IMR-90 (cell line): ENCODE results near the gene TPT1. TPM values are rescaled to one million over a fixed set of nuclear protein-coding genes. Genes with fewer than 3 reads are reported as not detected.

ENCODE experiments used
- ATAC-seq: fragments of 200-7000 bp; cut with Tn5 transposase; 2 replicates; pipeline ENCODE4 v1.9.1; 2020; ENCODE audit warnings: low read depth, mild to moderate bottlenecking, moderate library complexity
- BruUV-seq: library from RNA; stranded (reverse); fragments of 400-500 nt; replicated peaks from 2 replicates; lab custom pipeline; 2021; lab: Mats Ljungman, UMichigan
- CTCF ChIA-PET: fragments of 300-600 bp; formaldehyde crosslinking; extraction: SDS; loops from one replicate; lab custom pipeline; 2021; ENCODE audit warnings: antibody characterized with exemption; lab: Yijun Ruan, JAX
- POLR2A ChIA-PET: fragments of 300-600 bp; sonication (Branson Sonifier 250); formaldehyde crosslinking; loops from one replicate; lab custom pipeline; 2022; ENCODE audit warnings: antibody characterized with exemption; ENCODE audit not compliant: unreplicated experiment; lab: Charles Lee
- DNase-seq: peaks from one replicate; pipeline ENCODE4 v3.0.0; 2013
- H2AFZ ChIP-seq: replicated peaks from 2 replicates; pipeline ENCODE3; 2013; ENCODE audit warnings: low read length, mild to moderate bottlenecking; ENCODE audit not compliant: poor library complexity
- H2AK5ac ChIP-seq: 2 replicates; pipeline ENCODE4 v1.6.1; 2013; ENCODE audit warnings: low read depth, low read length, inconsistent platforms
- H2AK9ac ChIP-seq: replicated peaks from 2 replicates; pipeline ENCODE3; 2013; ENCODE audit warnings: mild to moderate bottlenecking, low read depth, low read length, moderate library complexity; ENCODE audit not compliant: poor library complexity
- H2BK120ac ChIP-seq: 2 replicates; pipeline ENCODE4 v1.6.1; 2013; ENCODE audit warnings: low read depth, low read length, inconsistent platforms
- H2BK15ac ChIP-seq: 3 replicates; pipeline ENCODE4 v1.6.1; 2013; ENCODE audit warnings: low read depth, low read length, inconsistent platforms
- H2BK20ac ChIP-seq: 2 replicates; pipeline ENCODE4 v1.6.1; 2013; ENCODE audit warnings: low read depth, mild to moderate bottlenecking, inconsistent platforms, low read length, moderate library complexity
- H2BK5ac ChIP-seq: 2 replicates; pipeline ENCODE4 v1.6.1; 2013; ENCODE audit warnings: mild to moderate bottlenecking, low read depth, low read length, inconsistent platforms; ENCODE audit not compliant: poor library complexity, severe bottlenecking
- H3K14ac ChIP-seq: replicated peaks from 2 replicates; pipeline ENCODE4 v1.6.1; 2013; ENCODE audit warnings: low read depth, low read length, inconsistent platforms
- H3K18ac ChIP-seq: 2 replicates; pipeline ENCODE4 v1.6.1; 2013; ENCODE audit warnings: low read depth, low read length, control low read depth
- H3K23ac ChIP-seq: 2 replicates; pipeline ENCODE4 v1.6.1; 2013; ENCODE audit warnings: low read depth, low read length, inconsistent platforms
- H3K27ac ChIP-seq: 2 replicates; pipeline ENCODE4 v1.5.1; 2013; ENCODE audit warnings: mild to moderate bottlenecking, control low read depth, low read length; ENCODE audit not compliant: insufficient read depth
- H3K27me3 ChIP-seq: 2 replicates; pipeline ENCODE4 v1.6.1; 2013; ENCODE audit warnings: low read length; ENCODE audit not compliant: control insufficient read depth, insufficient read depth
- H3K36me3 ChIP-seq: 2 replicates; pipeline ENCODE4 v1.6.1; 2013; ENCODE audit warnings: low read length, mixed read lengths; ENCODE audit not compliant: control insufficient read depth, insufficient read depth
- H3K4ac ChIP-seq: 2 replicates; pipeline ENCODE4 v1.6.1; 2013; ENCODE audit warnings: low read depth, low read length, inconsistent platforms
- H3K4me1 ChIP-seq: 2 replicates; pipeline ENCODE4 v1.6.1; 2013; ENCODE audit warnings: low read length, mixed read lengths; ENCODE audit not compliant: control insufficient read depth, insufficient read depth
- H3K4me2 ChIP-seq: 2 replicates; pipeline ENCODE4 v1.6.1; 2013; ENCODE audit warnings: low read depth, mild to moderate bottlenecking, control low read depth, low read length, moderate library complexity
- H3K4me3 ChIP-seq: 2 replicates; pipeline ENCODE4 v1.5.1; 2013; ENCODE audit warnings: low read depth, mild to moderate bottlenecking, control low read depth, low read length, moderate library complexity; ENCODE audit not compliant: insufficient read depth
- H3K56ac ChIP-seq: 2 replicates; pipeline ENCODE4 v1.6.1; 2013; ENCODE audit warnings: low read length, inconsistent platforms; ENCODE audit not compliant: insufficient read depth; ENCODE audit errors: extremely low read depth
- H3K79me1 ChIP-seq, 2 experiments: 2 replicates each; pipeline ENCODE4 v1.6.1; 2013; ENCODE audit warnings: low read length in 2 of 2, inconsistent platforms in 1 of 2, low read depth in 1 of 2
- H3K9ac ChIP-seq: 2 replicates; pipeline ENCODE4 v1.6.1; 2013; ENCODE audit warnings: low read depth, low read length, control low read depth
- H3K9me1 ChIP-seq: 2 replicates; pipeline ENCODE4 v1.6.1; 2013; ENCODE audit warnings: low read length, inconsistent platforms; ENCODE audit not compliant: insufficient read depth
- H3K9me3 ChIP-seq: 2 replicates; pipeline ENCODE4 v1.6.1; 2013; ENCODE audit warnings: low read length; ENCODE audit not compliant: control insufficient read depth, insufficient read depth
- H4K20me1 ChIP-seq: 2 replicates; pipeline ENCODE4 v1.6.1; 2013; ENCODE audit warnings: low read length, inconsistent platforms; ENCODE audit not compliant: insufficient read depth
- H4K5ac ChIP-seq: 2 replicates; pipeline ENCODE4 v1.6.1; 2013; ENCODE audit warnings: mild to moderate bottlenecking, low read depth, low read length, control low read depth
- H4K8ac ChIP-seq, 2 experiments: 2 replicates each; pipeline ENCODE4 v1.6.1; 2013; ENCODE audit warnings: low read depth in 2 of 2, low read length in 2 of 2, control low read depth in 1 of 2, inconsistent platforms in 1 of 2
- H4K91ac ChIP-seq: 2 replicates; pipeline ENCODE4 v1.6.1; 2013; ENCODE audit warnings: low read depth, low read length, inconsistent platforms; ENCODE audit not compliant: insufficient read depth
- NFE2L2 ChIP-seq: fragments of 150-350 bp; IDR thresholded peaks from 2 replicates; pipeline ENCODE4 v1.6.1; 2016; ENCODE audit warnings: low read depth, mild to moderate bottlenecking, low read length
- WGBS, 2 experiments: methylation state at CpG; one replicate each; pipeline versions ENCODE4 v1.1.5 to v1.1.7; 2013; ENCODE audit warnings: missing lambda C conversion rate in 2 of 2; ENCODE audit not compliant: insufficient read length in 1 of 2; ENCODE audit errors: extremely low coverage in 2 of 2; 5-methylcytosine and 5-hydroxymethylcytosine counted together
- dilution Hi-C: fragments of 300-500 bp; cut with HindIII; formaldehyde crosslinking; loops from one replicate; pipeline ENCODE4 v1.14.3; 2018; ENCODE audit warnings: low sequenced_read_pairs; ENCODE audit not compliant: unreplicated experiment
- in situ Hi-C: fragments of 300-500 bp; cut with MboI; formaldehyde crosslinking; loops from 3 replicates; pipeline ENCODE4 v1.14.3; 2019; ENCODE audit warnings: low sequenced_read_pairs, inconsistent platforms, mixed read lengths
- intact Hi-C: fragments of 100-400 bp; cut with micrococcal nuclease; formaldehyde crosslinking; loops from 2 replicates; pipeline ENCODE4 v1.10.0; 2022
- polyA plus RNA-seq, 3 experiments: library from polyadenylated mRNA; depleted of rRNA; stranded (reverse); fragments of >200 nt; gene quantifications; 2 replicates each; pipeline ENCODE4 v1.2.3, GENCODE V29; 2012; ENCODE audit warnings: low replicate concordance in 1 of 3
- total RNA-seq: library from RNA; depleted of rRNA; stranded (reverse); fragments of >200 nt; gene quantifications from 2 replicates; pipeline ENCODE4 v1.2.3, GENCODE V29; 2012

TPT1 gene
- total and polyA plus RNA-seq, 2 of the 4 experiments (the other 2 are of a cell fraction) = 1,663 to 2,665 TPM

DNA sequence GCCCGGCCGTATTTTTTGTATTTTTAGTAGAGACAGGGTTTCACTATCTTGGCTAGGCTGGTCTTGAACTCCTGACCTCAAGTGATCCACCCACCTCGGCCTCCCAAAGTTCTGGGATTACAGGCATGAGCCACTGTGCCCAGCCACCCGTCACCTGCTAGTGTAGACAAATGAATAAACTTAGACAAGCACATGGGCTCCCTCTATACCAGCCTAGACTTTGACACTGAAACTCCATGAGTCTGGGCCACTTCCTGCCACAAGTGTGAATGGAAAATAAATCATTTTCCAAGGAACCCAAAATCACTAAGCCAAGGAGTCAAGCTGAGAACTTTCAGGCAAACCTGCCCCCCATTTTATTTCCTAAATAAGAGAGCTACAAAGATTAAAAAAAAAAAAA, 27.0 kb upstream of the TPT1 start:
- H3K14ac ChIP-seq = no peak overlapping the region
- peaks cover 6% of the 10 kb centered on the region for H3K9me1 ChIP-seq
- no peak overlapping the region for H2AK9ac ChIP-seq
- H3K9ac ChIP-seq = no peak overlapping the region
- H4K20me1 ChIP-seq = no peaks in the 10 kb centered on the region
- WGBS, 2 experiments = 75% methylated on average over 1 of the region's 4 CpGs; no CpG with 5 or more reads in 1 of the 2 experiments
- H3K4me1 ChIP-seq = peaks cover 8% of the 10 kb centered on the region
- no peak overlapping the region for H2BK15ac ChIP-seq
- H3K4me3 ChIP-seq = no peak overlapping the region
- no peak overlapping the region for H3K4ac ChIP-seq
- H3K4me2 ChIP-seq = no peak overlapping the region
- no peaks in the 10 kb centered on the region for H3K9me3 ChIP-seq
- no peak overlapping the region for H2AFZ ChIP-seq
- H2BK20ac ChIP-seq = peak overlapping the region; percentile 25; the same call in 1 of the 2 replicates
- H3K27ac ChIP-seq = no peak overlapping the region
- intact Hi-C loops (no loop called here), dilution Hi-C loops (no loop called here), in situ Hi-C loops (loop anchor here (25.0 kb wide), 1 partner anchor 619 kb away; no protein-coding TSS in a partner anchor)
- H3K18ac ChIP-seq = no peak overlapping the region
- H4K8ac ChIP-seq = no peak overlapping the region
- CTCF ChIA-PET = interaction anchor here (0.6 kb wide), 1 partner anchor 39 kb away, joined by 5 read pairs; no protein-coding TSS in a partner anchor
- no TSS peak for BruUV-seq
- no peak for TF ChIP-seq NFE2L2
- H2BK120ac ChIP-seq = no peak overlapping the region
- no peak overlapping the region for H2BK5ac ChIP-seq
- H3K79me1 ChIP-seq = peaks cover 3 to 19% of the 10 kb centered on the region in 2 experiments; a peak in 1 of 4 replicates
- H4K5ac ChIP-seq = no peak overlapping the region
- H2AK5ac ChIP-seq = no peak overlapping the region
- H4K91ac ChIP-seq = no peak overlapping the region
- DNase-seq (no peak), ATAC-seq (no peak)
- H3K56ac ChIP-seq = no peak overlapping the region
- H3K23ac ChIP-seq = no peak overlapping the region
- POLR2A ChIA-PET = no interaction called here
- H3K36me3 ChIP-seq = peaks cover 5% of the 10 kb centered on the region; the same call in 1 of the 2 replicates
- no peaks in the 10 kb centered on the region for H3K27me3 ChIP-seq
